H1 (cell line): ENCODE results near the gene ASH1L. TPM values are rescaled to one million over a fixed set of nuclear protein-coding genes. Genes with fewer than 3 reads are reported as not detected.

Experiments used
- CTCF ChIA-PET: fragments of 300-600 bp; sonication (Branson Sonifier 250); formaldehyde crosslinking; loops from one replicate; lab custom pipeline; 2021; ENCODE audit not compliant: partially characterized antibody; lab: Charles Lee
- POLR2A ChIA-PET: fragments of 300-600 bp; sonication (Branson Sonifier 250); formaldehyde crosslinking; loops from one replicate; lab custom pipeline; 2021; ENCODE audit warnings: inconsistent platforms; ENCODE audit not compliant: partially characterized antibody; lab: Charles Lee
- DNase-seq, 2 experiments: peaks; one replicate each; pipeline versions ENCODE4 v3.0.0 to v3.0.0-alpha.2; 2010 to 2022; ENCODE audit warnings: low spot score in 2 of 2, low read depth in 1 of 2, mixed read lengths in 1 of 2
- FAIRE-seq: peaks from 2 replicates; lab custom pipeline; 2011; peaks lifted over from hg19 to GRCh38; lab: Jason Lieb, UNC
- H2AFZ ChIP-seq: 2 replicates; pipeline ENCODE4 v1.8.1; 2012; ENCODE audit warnings: low read length, inconsistent platforms
- H2AK5ac ChIP-seq: 2 replicates; pipeline ENCODE4 v1.6.1; 2013; ENCODE audit warnings: low read depth, low read length
- H2BK120ac ChIP-seq: replicated peaks from 2 replicates; pipeline ENCODE3; 2013; ENCODE audit warnings: low read depth, low read length, inconsistent platforms
- H2BK12ac ChIP-seq: 2 replicates; pipeline ENCODE4 v1.6.1; 2013; ENCODE audit warnings: low read depth, low read length
- H2BK15ac ChIP-seq: 2 replicates; pipeline ENCODE4 v1.6.1; 2013; ENCODE audit warnings: low read length
- H2BK20ac ChIP-seq: 2 replicates; pipeline ENCODE4 v1.6.1; 2013; ENCODE audit warnings: low read length
- H2BK5ac ChIP-seq: 2 replicates; pipeline ENCODE4 v1.6.1; 2013; ENCODE audit warnings: low read depth, low read length
- H3K14ac ChIP-seq: 2 replicates; pipeline ENCODE4 v1.6.1; 2013; ENCODE audit warnings: inconsistent platforms; ENCODE audit not compliant: insufficient read length
- H3K18ac ChIP-seq: 2 replicates; pipeline ENCODE4 v1.6.1; 2013; ENCODE audit warnings: low read length; ENCODE audit errors: extremely low read depth
- H3K23ac ChIP-seq: 2 replicates; pipeline ENCODE4 v1.6.1; 2013; ENCODE audit warnings: inconsistent platforms; ENCODE audit not compliant: insufficient read length
- H3K23me2 ChIP-seq: 2 replicates; pipeline ENCODE4 v1.6.1; 2013; ENCODE audit warnings: low read depth, low read length
- H3K27ac ChIP-seq: 2 replicates; pipeline ENCODE4 v1.6.1; 2011; ENCODE audit warnings: low read depth, low read length, inconsistent platforms
- H3K27me3 ChIP-seq, 4 experiments: replicated peaks in 1 of 4; 1 replicate in 1 of 4; 2 replicates in 3 of 4; pipeline versions ENCODE4 v1.6.1 to v1.8.1; 2011 to 2013; ENCODE audit warnings: low read length in 3 of 4, mild to moderate bottlenecking in 3 of 4, inconsistent platforms in 2 of 4, mixed read lengths in 2 of 4, moderate library complexity in 1 of 4; ENCODE audit not compliant: control insufficient read depth in 3 of 4, insufficient read depth in 3 of 4; ENCODE audit errors: extremely low read depth in 1 of 4
- H3K36me3 ChIP-seq, 4 experiments: 2 replicates each; pipeline versions ENCODE4 v1.6.1 to v1.8.1; 2011 to 2013; ENCODE audit warnings: mild to moderate bottlenecking in 4 of 4, low read length in 3 of 4, moderate library complexity in 2 of 4, control low read depth in 1 of 4, inconsistent platforms in 1 of 4; ENCODE audit not compliant: insufficient read depth in 4 of 4, control insufficient read depth in 2 of 4
- H3K4ac ChIP-seq: replicated peaks from 2 replicates; pipeline ENCODE3; 2013; ENCODE audit warnings: low read length, low read depth, mixed read lengths, inconsistent platforms; ENCODE audit not compliant: insufficient read length
- H3K4me1 ChIP-seq, 4 experiments: replicated peaks in 1 of 4; 1 replicate in 1 of 4; 2 replicates in 3 of 4; pipeline versions ENCODE4 v1.6.1 to v1.8.1; 2011 to 2013; ENCODE audit warnings: low read length in 3 of 4, inconsistent platforms in 2 of 4, mixed read lengths in 1 of 4; ENCODE audit not compliant: insufficient read depth in 4 of 4, control insufficient read depth in 3 of 4
- H3K4me2 ChIP-seq, 2 experiments: 2 replicates each; pipeline versions ENCODE4 v1.6.1 to v1.8.1; 2011 to 2013; ENCODE audit warnings: low read depth in 2 of 2, low read length in 2 of 2, control low read depth in 1 of 2, inconsistent platforms in 1 of 2, mild to moderate bottlenecking in 1 of 2; ENCODE audit not compliant: insufficient read depth in 1 of 2
- H3K4me3 ChIP-seq, 4 experiments: fragments of 200-600, 300-600 bp in 1 of 4; sonication (generic), shearing (Covaris generic), sonication (Bioruptor Twin) in 1 of 4; 2 replicates each; pipeline versions ENCODE4 v1.5.1 to v1.8.1; 2011 to 2016; ENCODE audit warnings: low read length in 4 of 4, low read depth in 3 of 4, control low read depth in 2 of 4, inconsistent platforms in 2 of 4, mild to moderate bottlenecking in 2 of 4, mixed read lengths in 1 of 4, moderate library complexity in 1 of 4; ENCODE audit not compliant: insufficient read depth in 2 of 4; ENCODE audit errors: extremely low read depth in 1 of 4
- H3K56ac ChIP-seq: replicated peaks from 2 replicates; pipeline ENCODE3; 2013; ENCODE audit warnings: low read depth, mild to moderate bottlenecking, mixed read lengths, low read length, inconsistent platforms; ENCODE audit not compliant: insufficient read length
- H3K79me1 ChIP-seq: 2 replicates; pipeline ENCODE4 v1.6.1; 2013; ENCODE audit warnings: low read depth, low read length, control low read depth
- H3K79me2 ChIP-seq, 2 experiments: 2 replicates each; pipeline versions ENCODE4 v1.6.1 to v1.8.1; 2012 to 2013; ENCODE audit warnings: low read length in 2 of 2, mild to moderate bottlenecking in 2 of 2, inconsistent platforms in 1 of 2; ENCODE audit not compliant: insufficient read depth in 2 of 2, control insufficient read depth in 1 of 2
- H3K9ac ChIP-seq, 4 experiments: replicated peaks in 1 of 4; 1 replicate in 1 of 4; 2 replicates in 3 of 4; pipeline versions ENCODE4 v1.6.1 to v1.8.1; 2011 to 2013; ENCODE audit warnings: low read depth in 3 of 4, low read length in 3 of 4, control low read depth in 2 of 4, mild to moderate bottlenecking in 2 of 4, moderate library complexity in 2 of 4, inconsistent platforms in 1 of 4; ENCODE audit errors: extremely low read depth in 1 of 4
- H3K9me3 ChIP-seq, 2 experiments: 2 replicates each; pipeline versions ENCODE4 v1.6.1 to v1.8.1; 2012 to 2013; ENCODE audit warnings: mild to moderate bottlenecking in 2 of 2, moderate library complexity in 2 of 2, control low read depth in 1 of 2, inconsistent platforms in 1 of 2, low read depth in 1 of 2, low read length in 1 of 2, mixed read lengths in 1 of 2; ENCODE audit not compliant: insufficient read depth in 2 of 2
- H4K20me1 ChIP-seq, 2 experiments: replicated peaks in 1 of 2; 2 replicates each; pipeline versions ENCODE3 to v1.8.1; 2011 to 2013; ENCODE audit warnings: inconsistent platforms in 2 of 2, low read length in 2 of 2, mild to moderate bottlenecking in 1 of 2; ENCODE audit not compliant: insufficient read depth in 2 of 2, control insufficient read depth in 1 of 2
- H4K5ac ChIP-seq: 2 replicates; pipeline ENCODE4 v1.6.1; 2013; ENCODE audit warnings: low read length, low read depth, mixed read lengths, inconsistent platforms; ENCODE audit not compliant: insufficient read length
- H4K8ac ChIP-seq: 2 replicates; pipeline ENCODE4 v1.8.0; 2013; ENCODE audit warnings: mild to moderate bottlenecking, moderate library complexity, low read length, inconsistent platforms; ENCODE audit not compliant: insufficient read depth; ENCODE audit errors: extremely low read depth
- H4K91ac ChIP-seq: replicated peaks from 2 replicates; pipeline ENCODE3; 2013; ENCODE audit warnings: low read length, mixed read lengths, inconsistent platforms; ENCODE audit not compliant: insufficient read length
- BACH1 ChIP-seq: IDR thresholded peaks from 2 replicates; pipeline ENCODE4 v1.6.1; 2012; ENCODE audit warnings: low read length, improper control_type of control experiment
- BRCA1 ChIP-seq: IDR thresholded peaks from 2 replicates; pipeline ENCODE4 v1.6.1; 2012; ENCODE audit warnings: low read depth, low read length, improper control_type of control experiment
- POLR2A ChIP-seq, 2 experiments: IDR thresholded peaks; 1 replicate in 1 of 2; 2 replicates in 1 of 2; pipeline ENCODE4 v1.6.1; 2011; ENCODE audit warnings: low read depth in 2 of 2, low read length in 2 of 2, mild to moderate bottlenecking in 2 of 2; ENCODE audit errors: control extremely low read depth in 1 of 2
- POLR2AphosphoS5 ChIP-seq: IDR thresholded peaks from 2 replicates; pipeline ENCODE4 v1.6.1; 2011; ENCODE audit warnings: low read depth, low read length
- WGBS, 2 experiments: shearing (Covaris generic) in 1 of 2; methylation state at CpG; one replicate each; pipeline versions ENCODE4 v1.1.6 to v1.1.7; 2013 to 2015; ENCODE audit warnings: low lambda C conversion rate in 2 of 2, mixed read lengths in 2 of 2, inconsistent platforms in 1 of 2, low coverage in 1 of 2, missing lambda C conversion rate in 1 of 2; ENCODE audit not compliant: insufficient replicate concordance in 2 of 2, insufficient coverage in 1 of 2, insufficient read length in 1 of 2; ENCODE audit errors: extremely low coverage in 1 of 2, missing lambda C conversion rate in 1 of 2; 5-methylcytosine and 5-hydroxymethylcytosine counted together
- polyA plus RNA-seq, 7 experiments: library from polyadenylated mRNA; depleted of rRNA in 3 of 7; stranded (reverse) in 5 of 7; unstranded in 2 of 7; fragments of >200 nt in 5 of 7; fragments of 200-250 nt in 2 of 7; gene quantifications; 1 replicate in 5 of 7; 2 replicates in 1 of 7; 4 replicates in 1 of 7; pipeline versions ENCODE4 v1.2.1 to v1.2.3, GENCODE V29; 2011 to 2013; ENCODE audit warnings: missing spikeins in 2 of 7, mixed read lengths in 2 of 7
- total RNA-seq: library from RNA; stranded (reverse); fragmentation: NEBNext Ultra II Directional; extraction: Animal tissue kit (Norgen Biotek cat#: 25700); gene quantifications from 2 replicates; pipeline ENCODE4 v1.2.1, GENCODE V29; 2021
- TF ChIP-seq, protein P1 (sequence below): IDR thresholded peaks from 2 replicates; pipeline ENCODE4 v1.6.1; 2012; ENCODE audit warnings: inconsistent platforms

Gene ASH1L
- total and polyA plus RNA-seq, 2 of the 8 experiments (the other 6 are each of a cell fraction or from before 2014, with no cell fraction given), result 7.5 to 27.6 TPM

DNA sequence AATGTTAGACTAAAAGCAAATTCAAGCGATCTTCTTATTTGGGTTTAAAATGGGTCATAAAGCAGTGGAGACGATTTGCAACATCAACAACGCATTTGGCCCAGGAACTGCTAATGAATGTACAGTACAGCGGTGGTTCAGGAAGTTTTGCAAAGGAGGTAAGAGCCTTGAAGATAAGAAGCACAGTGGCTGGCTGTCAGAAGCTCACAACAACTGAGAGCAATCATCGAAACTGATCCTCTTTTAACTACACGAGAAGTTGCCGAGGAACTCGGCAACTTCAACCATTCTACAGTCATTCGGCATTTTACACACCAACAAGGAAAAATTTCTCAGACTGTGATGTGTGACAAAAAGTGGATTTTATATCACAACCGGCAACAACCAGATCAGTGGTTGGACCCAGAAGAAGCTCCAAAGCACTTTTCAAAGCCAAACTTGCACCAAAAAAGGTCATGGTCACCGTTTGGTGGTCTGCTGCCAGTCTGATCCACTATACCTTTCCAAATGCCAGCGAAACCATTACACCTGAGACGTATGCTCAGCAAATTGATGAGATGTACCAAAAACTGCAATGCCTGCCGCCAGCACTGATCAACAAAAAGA lies 47.9 kb downstream of the ASH1L start:
- Histone ChIP-seq H3K56ac (no peak overlapping the region), H3K27ac (no peak overlapping the region; the same call in 1 of the 2 replicates), H2AK5ac (no peak overlapping the region), H4K5ac (no peak overlapping the region), H3K79me1 (no peaks in the 10 kb centered on the region), H3K4ac (no peak overlapping the region), H2AFZ (no peak overlapping the region), H3K4me2 (no peak overlapping the region), H3K9ac (no peak overlapping the region), H2BK120ac (no peak overlapping the region), H4K20me1 (peaks cover 2 to 3% of the 10 kb centered on the region in 2 experiments), H3K79me2 (peaks cover 8 to 60% of the 10 kb centered on the region in 2 experiments; a peak in 3 of 4 replicates), H3K4me1 (no peaks in the 10 kb centered on the region), H3K27me3 (no peaks in the 10 kb centered on the region), H3K18ac (no peak overlapping the region), H3K23ac (no peak overlapping the region), H3K14ac (no peak overlapping the region), H3K9me3 (no peaks in the 10 kb centered on the region), H3K36me3 (peaks cover 0 to 2% (median 0%) of the 10 kb centered on the region in 4 experiments; a peak in 1 of 8 replicates), H4K8ac (no peak overlapping the region), H2BK20ac (no peak overlapping the region), H2BK5ac (no peak overlapping the region), H3K4me3 (no peak overlapping the region), H2BK12ac (no peak overlapping the region), H4K91ac (no peak overlapping the region), H2BK15ac (no peak overlapping the region), H3K23me2 (no peaks in the 10 kb centered on the region)
- ChIA-PET CTCF (interaction anchor here (1.7 kb wide), 1 partner anchor 10 kb away, joined by 4 read pairs; no protein-coding TSS in a partner anchor), POLR2A (no interaction called here)
- 93% methylated on average over 14 of the region's 14 CpGs; no CpG with 5 or more reads in 1 of the 2 experiments for WGBS, 2 experiments
- no peak for TF ChIP-seq POLR2AphosphoS5
- TF ChIP-seq BACH1, result no peak
- no peak for TF ChIP-seq POLR2A (IDR thresholded peaks at IDR 0.05; ENCODE audit: control extremely low read depth in 1 of 2, low read depth in 2 of 2, low read length in 2 of 2)
- TF ChIP-seq, protein P1, sequence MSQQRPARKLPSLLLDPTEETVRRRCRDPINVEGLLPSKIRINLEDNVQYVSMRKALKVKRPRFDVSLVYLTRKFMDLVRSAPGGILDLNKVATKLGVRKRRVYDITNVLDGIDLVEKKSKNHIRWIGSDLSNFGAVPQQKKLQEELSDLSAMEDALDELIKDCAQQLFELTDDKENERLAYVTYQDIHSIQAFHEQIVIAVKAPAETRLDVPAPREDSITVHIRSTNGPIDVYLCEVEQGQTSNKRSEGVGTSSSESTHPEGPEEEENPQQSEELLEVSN, result no peak
- TF ChIP-seq BRCA1, result no peak
- no peak for FAIRE-seq
- no peak for DNase-seq
